H1 (cell line): ENCODE results near the gene TCFL5.

Experiments used
- CEBPB ChIP-seq: IDR thresholded peaks from 2 replicates; pipeline ENCODE4 v1.6.1; 2012; ENCODE audit warnings: low read depth, low read length
- POLR2A ChIP-seq, 2 experiments: IDR thresholded peaks; 1 replicate in 1 of 2; 2 replicates in 1 of 2; pipeline ENCODE4 v1.6.1; 2011; ENCODE audit warnings: low read depth in 2 of 2, low read length in 2 of 2, mild to moderate bottlenecking in 2 of 2; ENCODE audit errors: control extremely low read depth in 1 of 2

DNA sequence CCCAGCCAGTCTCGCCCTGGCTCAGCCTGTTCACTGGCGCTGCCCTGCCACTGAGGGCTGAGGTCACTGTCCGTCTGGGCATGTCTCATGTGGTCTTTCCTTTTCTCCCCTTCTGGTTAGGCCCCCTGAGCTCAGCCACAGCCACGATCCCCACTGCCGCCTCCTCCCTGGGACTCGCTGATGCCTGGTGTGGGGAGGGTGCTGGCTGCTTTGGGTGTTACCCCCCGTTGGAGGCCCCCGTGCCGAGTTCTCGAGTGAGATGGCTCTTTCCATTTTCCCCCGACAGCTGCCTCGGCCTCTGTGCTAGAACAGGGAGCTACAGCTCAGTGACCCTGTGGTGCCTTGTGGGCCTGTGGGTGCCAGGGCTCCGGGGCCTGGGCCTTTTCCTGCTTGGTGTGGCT, 14.9 kb upstream of the TCFL5 start:
- no peak for TF ChIP-seq POLR2A (IDR thresholded peaks at IDR 0.05; ENCODE audit: control extremely low read depth in 1 of 2, low read depth in 2 of 2, low read length in 2 of 2)
- no peak for TF ChIP-seq CEBPB
